Measurements from ENCODE around the gene LAMA2. TPM values are rescaled to one million over a fixed set of nuclear protein-coding genes. Genes with fewer than 3 reads are reported as not detected.

LAMA2 gene
- total and polyA plus RNA-seq, 2 of the 13 experiments (the other 11 are each of a cell fraction or from before 2014, with no cell fraction given), result 0.11 to 0.28 TPM

DNA sequence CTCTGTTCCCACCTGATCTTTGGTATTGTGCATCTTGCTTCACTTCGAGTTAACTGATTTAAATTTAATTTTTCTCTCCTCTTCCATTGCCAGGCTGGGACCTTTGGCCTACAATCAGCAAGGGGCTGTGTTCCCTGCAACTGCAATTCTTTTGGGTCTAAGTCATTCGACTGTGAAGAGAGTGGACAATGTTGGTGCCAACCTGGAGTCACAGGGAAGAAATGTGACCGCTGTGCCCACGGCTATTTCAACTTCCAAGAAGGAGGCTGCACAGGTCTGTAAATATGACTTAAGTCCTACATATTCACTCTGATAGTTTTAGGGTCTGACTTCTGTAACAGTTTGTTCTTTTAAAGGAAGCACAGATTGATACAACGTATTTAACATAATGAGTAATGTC, 414.7 kb downstream of the LAMA2 start:
- ChIA-PET CTCF (ENCODE audit: low intra/inter-chr PET ratio, low total read pairs) (no interaction called here), POLR2A (no interaction called here)
- no peak overlapping the region for H3K27ac ChIP-seq (ENCODE audit: extremely low read length, insufficient read depth, low read length)
- no peaks in the 10 kb centered on the region for H3K36me3 ChIP-seq (replicated peaks in 1 of 2; ENCODE audit: control insufficient read depth in 1 of 2, insufficient read depth in 2 of 2, low read length in 2 of 2)
- FAIRE-seq, result no peak
- no peak overlapping the region for H3K9ac ChIP-seq (ENCODE audit: insufficient read depth, low read depth, low read length)
- no TSS peak for BruUV-seq (replicated peaks)
- H3K4me2 ChIP-seq (ENCODE audit: low read depth, low read length), result no peak overlapping the region
- H3K4me1 ChIP-seq (ENCODE audit: insufficient read depth, low read length), result no peaks in the 10 kb centered on the region
- no peak overlapping the region for H3K4me3 ChIP-seq (replicated peaks in 1 of 3; ENCODE audit: insufficient read depth in 1 of 3, low read depth in 2 of 3, low read length in 3 of 3)
- no peak overlapping the region for H2AFZ ChIP-seq (ENCODE audit: low read length)
- H3K79me2 ChIP-seq (ENCODE audit: insufficient read depth, low read length), result no peaks in the 10 kb centered on the region
- 2% methylated on average over 5 of the region's 5 CpGs for WGBS (ENCODE audit: low lambda C conversion rate)
- in situ Hi-C loops (cut with HindIII; ENCODE audit: extremely low pct_ligation_motif_present, low pct_unique_long_range_greater_than_20kb), result no loop called here
- ATAC-seq, result no peak
- intact Hi-C loops (cut with micrococcal nuclease; ENCODE audit: unreplicated experiment), result no loop called here
- no peaks in the 10 kb centered on the region for H4K20me1 ChIP-seq (ENCODE audit: insufficient read depth, low read length)
- 0 out of 5 replicates have a peak, but pooled peaks cover 0 to 5% of the 10 kb centered on the region in 2 experiments for H3K27me3 ChIP-seq (ENCODE audit: control insufficient read depth in 1 of 2, insufficient read depth in 2 of 2, low read length in 2 of 2)
- H3K9me3 ChIP-seq (ENCODE audit: low read length), result no peaks in the 10 kb centered on the region
- no peak for DNase-seq (ENCODE audit: low spot score)
- no peak for TF ChIP-seq RNF2 (conservative IDR thresholded peaks at IDR 0.05; ENCODE audit: low read depth)
- no peak for TF ChIP-seq PRMT3 (CRISPR knock-in tag; IDR thresholded peaks at IDR 0.05; ENCODE audit: borderline replicate concordance, low read depth)

GRCh38 chr6:129302671-129303070, 419.7 kb downstream of the LAMA2 start:
- Histone ChIP-seq H3K9me3 (ENCODE audit: low read length) (no peaks in the 10 kb centered on the region), H4K20me1 (ENCODE audit: insufficient read depth, low read length) (no peaks in the 10 kb centered on the region), H3K36me3 (replicated peaks in 1 of 2; ENCODE audit: control insufficient read depth in 1 of 2, insufficient read depth in 2 of 2, low read length in 2 of 2) (no peaks in the 10 kb centered on the region), H3K4me2 (ENCODE audit: low read depth, low read length) (no peak overlapping the region), H3K4me3 (replicated peaks in 1 of 3; ENCODE audit: insufficient read depth in 1 of 3, low read depth in 2 of 3, low read length in 3 of 3) (no peak overlapping the region), H3K27me3 (ENCODE audit: control insufficient read depth in 1 of 2, insufficient read depth in 2 of 2, low read length in 2 of 2) (no peaks in the 10 kb centered on the region), H2AFZ (ENCODE audit: low read length) (no peak overlapping the region), H3K79me2 (ENCODE audit: insufficient read depth, low read length) (no peaks in the 10 kb centered on the region), H3K9ac (ENCODE audit: insufficient read depth, low read depth, low read length) (no peak overlapping the region), H3K4me1 (ENCODE audit: insufficient read depth, low read length) (no peaks in the 10 kb centered on the region), H3K27ac (ENCODE audit: extremely low read length, insufficient read depth, low read length) (no peak overlapping the region)
- intact Hi-C loops (cut with micrococcal nuclease; ENCODE audit: unreplicated experiment), result no loop called here
- DNase-seq (ENCODE audit: low spot score) (no peak), FAIRE-seq (no peak), ATAC-seq (no peak)
- no peak for TF ChIP-seq SAP130 (CRISPR knock-in tag; IDR thresholded peaks at IDR 0.05; ENCODE audit: low read depth)
- TF ChIP-seq HDAC6 (IDR thresholded peaks at IDR 0.05; ENCODE audit: low read depth, low read length), result no peak
- no peak for TF ChIP-seq TEAD2 (CRISPR knock-in tag; IDR thresholded peaks at IDR 0.05)
- TF ChIP-seq SALL1 (CRISPR knock-in tag; IDR thresholded peaks at IDR 0.05), result no peak
- ChIA-PET POLR2A (no interaction called here), CTCF (ENCODE audit: low intra/inter-chr PET ratio, low total read pairs) (no interaction called here)
- under 1% methylated on average over 2 of the region's 2 CpGs for WGBS (ENCODE audit: low lambda C conversion rate)
- no TSS peak for BruUV-seq (replicated peaks)
- in situ Hi-C loops (cut with HindIII; ENCODE audit: extremely low pct_ligation_motif_present, low pct_unique_long_range_greater_than_20kb), result no loop called here

Measured in HepG2 (cell line).